HG03095 (cell line): ENCODE results near the gene POU2F1.

ENCODE experiments used
- ATAC-seq: cut with Tn5 transposase; IDR thresholded peaks from one replicate; pipeline ENCODE4 v1.9.1; 2021; ENCODE audit warnings: moderate library complexity; ENCODE audit not compliant: unreplicated experiment

POU2F1 gene

DNA sequence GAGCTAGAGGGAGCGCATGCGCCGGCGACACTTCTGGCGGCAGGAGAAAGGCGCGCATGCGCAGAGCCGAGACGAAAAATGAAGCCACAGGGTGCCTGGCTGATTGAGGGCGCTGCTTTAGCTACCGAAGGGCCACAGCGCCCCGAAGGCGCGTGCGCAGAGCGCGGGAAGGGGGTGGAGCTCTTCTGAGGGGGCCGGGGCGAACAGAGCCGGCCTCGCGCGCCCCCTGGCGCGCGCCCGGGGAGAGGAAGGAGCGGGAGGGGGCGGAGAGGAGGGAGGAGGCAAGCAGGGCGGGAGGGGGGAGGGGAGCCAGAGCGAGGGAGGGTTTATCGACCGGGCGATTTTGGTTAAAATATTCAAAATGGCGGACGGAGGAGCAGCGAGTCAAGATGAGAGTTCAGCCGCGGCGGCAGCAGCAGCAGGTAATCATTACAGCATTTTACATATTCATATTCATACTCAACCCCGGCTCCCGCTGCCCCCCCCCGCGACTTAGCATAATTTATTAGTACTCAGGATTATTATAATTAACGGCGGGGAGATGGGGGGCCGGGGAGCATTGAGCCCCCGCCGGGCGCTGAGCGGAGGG, at the start of gene POU2F1:
Gene POU2F1 (plus strand): TSS at position 350 of the 589 bp plus-strand sequence. CDS start 12 bp downstream, at position 362.
- ATAC-seq, result peak; percentile 51

DNA sequence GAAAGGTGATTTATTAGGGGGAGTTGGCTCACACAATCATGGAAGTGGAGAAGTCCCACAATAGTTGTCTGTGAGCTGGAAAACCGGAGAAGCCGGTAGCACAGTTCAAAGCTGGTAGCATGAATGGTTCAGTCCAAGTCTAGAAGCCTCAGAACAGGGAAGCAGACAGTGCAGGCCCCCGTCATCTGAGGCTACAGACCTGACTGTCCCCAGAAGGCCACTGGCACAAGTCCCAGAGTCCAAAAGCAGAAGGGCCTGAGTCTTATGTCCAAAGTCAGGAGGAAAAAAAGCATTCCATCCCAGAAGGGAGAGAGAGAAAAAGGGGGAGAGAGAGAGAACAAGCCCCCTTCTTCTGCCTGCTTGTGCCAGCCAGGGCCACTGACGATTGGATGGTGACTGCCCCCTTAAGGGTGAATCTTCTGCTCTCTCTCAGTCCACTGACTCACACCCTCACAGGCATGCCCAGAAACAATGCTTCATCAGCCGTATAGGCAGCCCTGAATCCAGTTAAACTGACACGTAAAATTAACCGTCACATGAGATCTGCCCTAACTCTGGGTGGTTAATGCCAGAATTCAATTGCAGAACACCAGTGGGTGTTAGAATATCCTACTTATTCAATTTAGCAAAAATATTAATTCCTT, 49.3 kb upstream of the POU2F1 start:
- ATAC-seq, result no peak

DNA sequence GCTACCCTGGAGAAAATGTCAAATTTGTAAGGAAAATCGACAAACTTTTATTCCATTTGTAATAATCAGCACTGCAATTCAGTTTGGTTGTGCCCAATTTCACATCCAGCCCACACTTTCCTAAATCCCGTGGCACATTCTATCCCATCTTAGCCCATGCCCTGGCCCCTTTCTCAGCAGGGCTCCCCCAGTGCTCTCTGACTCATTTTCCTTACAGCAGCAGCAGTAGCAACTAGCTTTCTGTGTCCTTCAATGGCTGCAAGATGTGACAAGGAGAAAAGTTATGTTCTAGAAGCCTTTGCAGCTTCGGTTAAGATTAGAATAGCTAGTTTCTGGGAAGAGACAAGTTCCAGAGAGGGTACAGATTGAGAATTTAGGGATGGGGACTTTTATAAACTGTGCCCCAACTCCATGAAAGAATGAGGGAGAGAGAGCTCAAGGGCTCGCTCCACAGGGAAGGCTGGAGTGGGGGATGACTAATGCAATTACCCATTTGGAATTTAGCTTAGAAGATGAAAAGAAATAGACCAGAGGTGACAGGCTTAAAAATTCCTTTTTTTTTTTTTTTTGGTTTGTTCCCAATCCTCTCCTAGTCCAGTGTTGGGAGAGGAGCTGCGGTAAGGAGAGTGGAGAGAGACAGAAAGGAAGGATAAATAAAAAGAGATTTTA, 47.0 kb upstream of the POU2F1 start:
- no peak for ATAC-seq

DNA sequence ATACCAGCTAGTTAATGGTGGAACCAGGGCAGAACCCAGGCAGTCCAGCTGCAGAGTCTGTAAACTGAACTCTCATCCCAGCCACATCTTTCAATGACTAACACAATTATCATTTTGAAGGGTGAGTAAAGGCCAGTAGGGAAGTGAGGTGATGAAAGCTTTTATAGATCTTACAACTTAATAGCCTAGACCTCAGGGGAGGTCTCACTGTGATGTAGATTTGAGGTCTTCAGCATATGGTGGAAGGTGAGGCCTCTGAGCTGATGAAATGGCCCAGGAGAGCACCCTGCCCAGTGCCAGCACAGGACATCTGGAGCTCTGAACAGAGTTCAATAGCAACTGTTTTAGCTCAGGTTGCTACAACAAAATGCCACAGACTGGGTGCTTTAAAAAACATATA, 44.8 kb upstream of the POU2F1 start:
- no peak for ATAC-seq

DNA sequence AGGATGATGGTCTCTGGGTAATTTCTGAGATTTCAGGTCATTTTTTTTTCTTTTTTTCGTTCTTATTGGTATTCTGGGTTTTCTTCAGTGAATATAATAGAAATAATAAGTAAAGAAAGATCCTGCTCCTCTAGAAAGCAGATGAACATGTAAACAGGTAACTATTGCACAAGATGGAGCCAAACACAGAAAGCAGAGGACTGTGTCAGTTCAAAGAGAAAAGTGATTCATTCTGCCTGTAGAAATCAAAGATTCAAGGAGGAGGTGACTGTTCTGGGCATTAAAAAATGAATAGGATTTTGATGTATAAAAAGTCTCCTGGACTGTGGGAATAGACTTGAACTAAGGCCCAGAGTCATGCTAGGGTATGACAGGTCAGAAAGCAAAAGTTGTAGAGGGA, 41.9 kb upstream of the POU2F1 start:
- no peak for ATAC-seq

DNA sequence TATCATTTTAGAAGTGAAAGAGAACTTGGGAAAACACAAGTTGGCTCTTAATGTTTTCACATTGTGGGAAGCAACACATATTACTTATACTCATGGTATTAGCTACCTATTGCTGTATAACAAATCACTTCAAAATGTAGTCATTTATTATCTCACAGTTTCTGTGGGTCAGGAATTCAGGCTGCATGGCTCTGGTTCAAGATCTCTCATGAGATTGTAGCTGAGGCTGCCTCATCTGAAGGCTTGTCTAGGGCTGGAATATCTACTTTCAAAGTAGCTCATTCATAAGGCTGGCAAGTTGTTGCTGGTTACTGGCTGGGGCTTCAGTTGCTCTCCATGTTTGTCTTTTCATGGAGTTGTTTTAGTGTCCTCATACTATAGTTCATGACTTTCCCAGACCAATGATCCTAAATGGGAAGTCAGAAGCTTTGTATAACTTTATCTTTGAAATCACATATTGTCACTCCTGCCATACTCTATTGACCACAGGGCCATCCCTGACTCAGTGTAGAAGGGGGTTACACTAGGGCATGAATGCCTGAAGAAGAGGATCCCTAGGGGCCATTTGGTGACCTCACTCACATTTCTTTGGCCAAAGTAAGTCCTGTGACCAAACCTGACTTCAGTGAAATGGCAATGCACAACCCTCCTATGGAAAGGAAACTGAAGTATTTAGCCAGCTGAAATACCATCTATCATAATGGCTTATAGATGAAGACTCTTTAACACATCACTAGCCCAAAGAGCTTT, 37.9 kb upstream of the POU2F1 start:
- ATAC-seq, result no peak

DNA sequence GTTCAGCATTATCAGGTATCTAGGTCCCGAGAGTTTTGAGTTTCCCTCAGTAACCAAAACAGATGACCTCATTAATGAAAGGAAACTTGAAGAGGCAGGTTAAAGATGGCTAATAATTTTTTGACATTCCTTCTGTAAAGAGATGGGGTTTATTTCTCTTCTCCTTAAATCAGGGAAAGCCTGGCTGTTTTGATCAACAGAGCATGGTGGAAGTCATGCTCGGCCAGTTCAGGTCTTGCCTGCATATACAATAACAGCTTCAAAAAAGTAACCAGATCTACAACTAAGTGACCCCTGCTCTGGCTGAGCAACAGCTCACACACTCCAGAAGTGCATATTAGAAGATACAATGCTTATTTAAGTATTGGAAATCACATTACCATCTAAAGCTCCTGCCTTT, 36.6 kb upstream of the POU2F1 start:
- no peak for ATAC-seq

DNA sequence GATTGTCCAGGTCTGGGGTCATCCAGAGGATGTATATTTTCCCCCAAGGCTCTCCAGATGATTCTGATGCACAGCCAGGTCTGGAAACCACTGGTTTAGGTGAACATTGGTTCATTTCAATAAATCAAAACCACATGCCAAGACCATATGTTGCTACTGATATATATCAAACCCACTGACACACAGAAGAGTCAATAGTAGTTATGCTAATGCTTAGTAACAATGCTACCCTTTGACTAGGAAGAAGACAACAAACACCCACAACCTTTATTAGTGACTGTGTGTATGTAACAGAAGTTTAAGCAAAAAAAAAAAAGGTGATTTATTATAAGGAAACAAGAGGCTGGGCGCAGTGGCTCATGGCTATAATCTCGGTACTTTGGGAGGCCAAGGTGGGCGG, 35.6 kb upstream of the POU2F1 start:
- no peak for ATAC-seq

DNA sequence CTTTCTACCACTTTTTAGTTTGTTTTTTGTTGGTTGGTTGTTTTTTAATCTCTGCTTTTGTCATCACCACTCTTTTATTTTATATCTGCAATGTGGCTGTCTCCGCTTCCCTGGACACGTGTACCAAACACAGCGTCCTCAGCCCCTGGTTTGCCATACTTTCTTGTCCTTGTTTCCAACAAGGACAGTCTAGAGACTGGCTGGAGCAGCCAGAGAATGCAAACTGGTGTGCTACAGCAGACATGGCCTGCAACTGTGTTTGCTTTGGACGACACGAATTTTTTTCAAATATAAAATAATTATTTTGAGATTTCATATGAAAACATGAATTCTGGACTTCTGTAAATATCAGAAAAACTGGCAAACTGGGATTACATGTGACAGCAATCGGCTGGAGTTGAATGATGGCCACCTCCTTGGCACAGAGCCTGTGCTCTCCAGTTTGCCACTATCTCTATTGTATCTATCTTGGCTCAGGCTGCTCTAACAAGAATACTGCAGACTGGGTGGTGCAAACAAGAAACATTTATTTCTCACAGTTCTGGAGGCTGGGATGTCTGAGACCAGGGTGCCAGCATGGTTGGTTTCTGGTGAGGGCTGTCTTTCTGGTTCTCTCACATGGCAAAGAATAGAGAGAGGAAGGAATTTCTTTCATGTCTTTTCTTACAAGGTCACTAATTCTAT, 34.6 kb upstream of the POU2F1 start:
- no peak for ATAC-seq

DNA sequence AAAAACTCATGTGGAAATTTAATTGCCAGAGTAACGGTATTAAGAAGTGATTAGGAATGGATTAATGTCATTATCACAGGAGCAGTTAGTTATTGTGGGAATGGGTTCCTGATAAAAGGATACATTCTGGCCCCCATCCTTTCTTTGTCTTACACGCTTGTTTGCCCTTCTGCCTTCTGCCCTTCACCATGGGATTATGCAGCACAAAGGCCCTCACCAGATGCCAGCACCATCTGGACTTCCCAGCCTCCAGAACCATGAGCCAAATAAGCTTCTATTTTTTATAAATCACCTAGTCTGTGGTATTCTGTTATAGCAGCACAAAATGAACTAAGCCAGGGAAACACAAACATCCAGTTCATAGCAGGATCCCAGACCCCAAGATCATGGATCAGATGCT, 33.9 kb upstream of the POU2F1 start:
- no peak for ATAC-seq

DNA sequence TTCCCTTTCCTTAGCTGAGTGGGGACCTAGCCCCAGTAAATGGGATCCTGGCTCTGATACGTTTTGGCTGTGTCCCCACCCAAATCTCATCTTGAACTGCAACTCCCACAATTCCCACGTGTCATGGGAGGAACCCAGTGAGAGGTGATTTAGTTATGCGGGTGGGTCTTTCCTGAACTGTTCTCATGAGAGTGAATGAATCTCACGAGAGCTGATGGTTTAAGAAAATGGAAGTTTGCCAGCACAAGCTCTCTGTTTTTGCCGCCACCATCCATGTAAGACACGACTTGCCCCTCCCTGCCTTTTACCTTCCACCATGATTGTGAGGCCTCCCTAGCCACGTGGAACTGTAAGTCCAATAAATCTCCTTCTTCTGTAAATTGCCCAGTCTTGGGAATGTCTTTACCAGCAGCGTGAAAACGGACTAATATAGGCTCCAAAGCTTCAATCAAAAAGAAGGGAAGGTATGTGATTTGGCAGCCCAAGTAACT, 29.9 kb upstream of the POU2F1 start:
- ATAC-seq, result no peak

DNA sequence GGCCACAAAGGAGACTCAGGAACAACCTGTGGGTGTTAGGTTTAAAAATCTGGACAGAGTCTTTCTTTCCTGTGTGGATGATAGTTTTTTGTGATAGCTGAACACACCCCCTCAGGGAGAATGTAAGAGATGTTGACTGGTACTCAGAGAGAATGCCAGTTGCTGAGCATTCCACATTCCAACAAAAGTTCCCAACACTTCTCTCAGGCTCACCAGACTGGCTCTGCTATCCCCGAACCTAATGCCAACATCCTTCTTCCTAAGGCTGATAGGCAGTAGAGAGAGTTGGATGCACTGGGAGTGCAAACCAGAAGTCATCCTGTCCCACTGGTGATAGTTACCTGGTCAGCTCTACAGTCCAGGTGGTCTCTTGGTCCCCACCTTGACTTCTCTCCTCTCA, 28.7 kb upstream of the POU2F1 start:
- ATAC-seq, result no peak

DNA sequence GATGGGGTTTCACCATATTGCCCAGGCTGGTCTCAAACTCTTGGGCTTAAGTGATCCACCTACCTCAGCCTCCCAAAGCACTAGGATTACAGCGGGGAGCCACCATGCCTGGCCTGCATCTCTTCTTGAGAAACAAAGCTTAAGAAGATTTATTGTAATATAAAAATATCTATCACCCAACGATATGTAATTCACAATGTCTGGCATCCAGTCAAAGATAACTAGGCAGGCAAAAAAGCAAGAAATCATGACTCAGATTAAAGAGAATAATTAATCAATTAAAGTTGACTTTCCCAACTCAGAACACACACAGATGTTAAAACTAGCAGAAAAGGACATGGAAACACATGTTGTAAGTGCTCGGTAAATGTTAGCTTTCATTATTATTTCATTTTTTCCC, 26.5 kb upstream of the POU2F1 start:
- no peak for ATAC-seq

DNA sequence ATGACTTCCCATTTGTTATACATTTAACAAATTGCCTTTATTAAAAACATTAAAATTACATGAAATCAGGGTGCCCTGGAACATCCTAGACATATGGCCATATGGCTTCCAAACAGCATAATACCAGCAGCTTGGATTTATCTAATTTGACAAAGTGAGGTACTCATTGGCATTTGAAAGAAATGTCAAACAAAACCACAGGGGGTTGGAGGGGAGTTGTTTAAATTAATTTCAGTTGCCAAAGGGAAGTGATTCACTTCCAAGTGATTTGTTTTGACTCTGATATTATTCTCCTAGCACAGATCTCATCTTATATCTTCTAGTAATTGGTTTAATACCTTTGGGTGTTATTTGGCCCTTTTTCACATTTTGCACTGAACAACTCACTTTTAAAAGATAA, 24.5 kb upstream of the POU2F1 start:
- no peak for ATAC-seq

DNA sequence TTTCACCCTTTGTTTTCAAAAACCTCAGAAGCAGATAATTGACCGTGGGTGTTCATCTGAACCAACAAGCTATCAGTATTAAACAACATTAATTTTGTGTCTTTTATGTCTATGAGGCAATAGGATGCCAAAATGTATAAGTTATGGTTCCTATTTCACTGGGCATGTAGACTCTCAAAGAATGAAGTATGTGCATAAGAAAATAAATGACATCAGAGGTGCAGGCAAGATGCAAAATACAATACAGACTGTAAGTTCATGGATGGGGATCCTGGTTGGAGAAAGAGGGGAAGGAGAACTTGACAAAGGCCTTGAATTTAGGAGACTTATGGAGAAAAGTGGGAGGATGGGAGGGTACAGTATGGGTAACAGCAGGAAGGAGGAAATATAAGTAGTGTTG, 23.4 kb upstream of the POU2F1 start:
- no peak for ATAC-seq

DNA sequence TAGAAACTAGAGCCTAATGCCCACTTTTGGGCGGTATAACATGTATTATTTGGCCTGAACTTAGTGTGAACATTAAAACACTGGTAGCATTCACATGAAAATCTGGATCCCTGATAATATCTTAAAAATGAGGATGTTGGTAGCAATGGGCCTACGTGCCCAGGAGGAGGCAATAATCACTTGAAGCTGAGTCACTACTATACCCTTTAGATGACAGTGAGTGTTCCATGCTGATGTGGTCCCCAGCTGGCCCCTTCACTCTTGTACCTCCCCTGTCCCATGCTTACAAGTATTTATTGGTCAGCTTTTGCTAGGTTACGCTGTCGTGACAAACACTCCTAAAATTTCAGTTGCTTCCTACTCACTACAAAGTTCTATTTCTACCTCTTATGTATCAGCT, 23.0 kb upstream of the POU2F1 start:
- ATAC-seq, result no peak

DNA sequence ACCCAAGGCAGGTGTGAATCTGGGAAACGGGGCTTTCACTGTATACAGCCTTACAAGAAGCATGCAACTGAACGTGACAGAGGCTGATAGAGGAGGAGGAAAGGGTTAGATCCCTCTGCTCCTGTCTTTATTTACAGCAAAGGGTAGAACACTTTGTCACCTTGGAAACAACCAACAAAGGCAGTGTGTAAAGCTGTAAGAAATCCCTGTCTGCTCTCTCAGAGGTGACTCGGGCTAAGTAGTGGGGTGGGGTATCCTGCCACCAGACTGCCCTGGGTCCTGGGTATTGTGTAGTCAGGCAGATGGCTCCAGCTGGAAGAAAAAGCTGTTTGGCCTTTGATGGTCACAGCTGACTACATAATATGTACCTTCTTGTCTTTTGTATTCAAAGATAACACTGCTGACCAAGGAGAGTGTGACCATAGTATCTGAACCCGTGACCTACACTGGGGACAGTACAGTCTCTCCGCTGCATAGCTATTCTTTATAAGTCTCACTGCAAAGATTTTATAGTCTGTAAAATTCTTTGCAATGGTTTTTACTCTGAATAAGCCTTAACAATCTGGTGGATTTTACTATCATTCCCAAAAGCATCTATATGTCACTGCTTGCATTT, 22.1 kb upstream of the POU2F1 start:
- ATAC-seq, result no peak

DNA sequence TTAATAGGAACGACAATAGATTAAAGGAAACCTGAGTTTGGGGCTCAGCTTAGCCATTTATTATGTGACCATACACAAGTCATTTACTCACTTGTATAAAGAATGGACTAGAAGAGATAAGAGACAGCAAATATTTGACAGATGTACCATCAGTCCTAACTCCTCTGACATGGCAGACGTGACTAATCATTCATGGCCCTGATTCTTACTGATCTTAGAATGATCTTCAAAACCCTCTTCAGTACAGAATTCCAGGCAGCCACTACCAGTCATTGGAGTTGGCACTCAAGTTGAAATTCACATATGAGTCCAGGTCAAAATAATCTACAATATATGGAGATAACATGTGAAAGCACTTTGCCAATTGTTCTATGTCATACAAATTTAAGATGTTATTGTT, 21.0 kb upstream of the POU2F1 start:
- no peak for ATAC-seq

DNA sequence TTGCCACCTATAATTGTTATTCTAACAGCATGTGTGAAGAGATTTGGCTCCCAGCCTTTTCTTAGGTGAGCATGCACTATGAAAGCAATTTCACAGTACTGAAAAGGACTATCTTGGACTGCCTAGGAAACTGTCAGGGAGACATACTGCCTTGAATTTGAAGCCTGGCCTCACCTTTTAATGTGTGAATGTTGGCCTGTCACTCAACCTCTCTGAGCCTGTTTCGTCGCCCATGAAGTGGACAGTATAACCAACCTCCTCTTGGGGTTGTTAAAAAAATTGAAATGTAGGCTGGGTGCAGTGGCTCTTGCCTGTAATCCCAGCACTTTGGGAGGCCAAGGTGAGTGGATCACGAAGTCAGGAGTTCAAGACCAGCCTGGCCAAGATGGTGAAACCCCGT, 20.4 kb upstream of the POU2F1 start:
- ATAC-seq, result no peak

DNA sequence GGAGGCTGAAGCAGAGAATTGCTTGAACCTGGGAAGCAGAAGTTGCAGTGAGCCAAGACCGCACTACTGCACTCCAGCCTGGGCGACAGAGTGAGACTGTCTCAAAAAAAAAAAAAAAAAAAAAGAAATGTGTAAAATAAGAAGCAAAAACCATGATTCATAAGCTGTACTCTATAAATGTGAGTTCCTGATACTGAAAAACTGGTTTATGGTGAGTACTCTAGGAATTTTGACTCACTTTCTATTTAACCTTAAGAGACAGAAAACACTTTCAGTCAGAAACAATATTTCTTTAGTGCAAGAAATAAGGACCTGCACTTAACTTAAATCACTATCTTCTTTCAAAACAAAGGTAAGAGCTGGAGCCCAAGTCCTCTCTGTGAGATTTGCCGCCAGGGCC, 19.9 kb upstream of the POU2F1 start:
- ATAC-seq, result no peak

DNA sequence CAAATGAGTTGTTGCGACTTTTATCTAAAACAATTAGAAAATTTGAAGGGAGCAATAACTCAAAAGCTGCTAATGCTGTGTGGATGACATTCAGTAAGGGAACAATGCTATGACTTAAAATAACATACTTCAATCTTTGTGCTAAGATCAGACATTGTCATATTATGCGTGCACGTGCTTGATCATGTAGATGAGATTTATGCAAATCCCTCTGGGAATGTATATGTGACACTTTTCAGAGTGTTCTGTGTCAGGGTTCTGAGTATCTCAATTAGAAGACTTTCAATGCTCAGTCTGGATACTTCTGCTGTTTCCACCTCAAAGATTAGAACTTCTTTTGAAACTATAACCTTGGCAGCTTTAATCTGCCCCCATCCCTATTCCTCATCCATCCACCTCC, 18.6 kb upstream of the POU2F1 start:
- no peak for ATAC-seq
